ENCODE data around the gene RTP2. TPM values are rescaled to one million over a fixed set of nuclear protein-coding genes. Genes with fewer than 3 reads are reported as not detected.
A peak's percentile ranks its signal among the peaks of the same experiment; 100 is the strongest.

The RTP2 gene, protein sequence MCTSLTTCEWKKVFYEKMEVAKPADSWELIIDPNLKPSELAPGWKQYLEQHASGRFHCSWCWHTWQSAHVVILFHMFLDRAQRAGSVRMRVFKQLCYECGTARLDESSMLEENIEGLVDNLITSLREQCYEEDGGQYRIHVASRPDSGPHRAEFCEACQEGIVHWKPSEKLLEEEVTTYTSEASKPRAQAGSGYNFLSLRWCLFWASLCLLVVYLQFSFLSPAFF
- total RNA-seq (2022) (not detected in 2 replicates), Bru-seq, nascent RNA (not detected), BruChase-seq, experiment 1, labeled RNA remaining after a 6-hour chase (not detected), BruChase-seq, experiment 2, labeled RNA remaining after a 2-hour chase (not detected)
- long read RNA-seq: 0 reads

DNA sequence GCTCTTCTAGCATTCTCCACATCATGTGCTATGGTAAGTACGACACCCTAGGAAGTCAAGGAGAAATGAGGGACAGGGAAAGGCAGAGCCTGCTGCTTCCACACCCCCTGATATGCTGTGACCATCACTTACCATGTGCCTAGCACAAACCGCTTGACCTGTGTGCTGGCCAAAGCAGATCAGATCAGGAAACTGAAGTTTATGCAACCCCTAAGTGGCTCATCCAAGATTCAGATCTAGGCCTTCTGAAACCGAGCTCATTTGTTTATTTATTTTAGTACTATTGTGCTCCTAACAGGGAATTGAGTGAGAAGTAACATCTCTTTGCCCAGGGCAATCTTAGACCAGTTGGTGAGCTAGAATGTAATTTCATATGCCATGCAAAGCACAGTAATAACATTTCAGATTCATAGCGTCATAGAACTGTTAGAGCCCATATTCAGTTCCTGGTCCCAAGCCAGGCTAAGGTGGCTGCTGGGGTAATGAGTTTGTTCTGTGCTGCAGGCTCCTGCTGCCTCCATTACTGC, at the start of gene RTP2:
TSS of gene RTP2 (minus strand) at position 51 of the 527 bp plus-strand sequence. CDS start 429 bp downstream, outside the sequence.
- Mint-ChIP-seq H3K27me3 (ENCODE audit: insufficient read depth, unreplicated experiment) (peaks cover 8% of the 10 kb centered on the region), H3K9me3 (ENCODE audit: unreplicated experiment) (no peaks in the 10 kb centered on the region), H3K36me3 (ENCODE audit: insufficient read depth, unreplicated experiment) (no peaks in the 10 kb centered on the region), H3K4me1 (ENCODE audit: insufficient read depth, unreplicated experiment) (no peaks in the 10 kb centered on the region), H3K4me3 (ENCODE audit: unreplicated experiment) (no peak within 1 kb of the TSS), H3K27ac (ENCODE audit: low read depth, unreplicated experiment) (no peak within 1 kb of the TSS)
- CTCF ChIA-PET: interaction anchor here (0.6 to 6.6 kb wide), 11 partner anchors 10 to 506 kb away, joined by 3 to 49 read pairs (median 5); no protein-coding TSS in a partner anchor
- POLR2A ChIA-PET: interaction anchor here (0.7 to 1.4 kb wide), 2 partner anchors 16 to 474 kb away, joined by 3 to 6 read pairs; no protein-coding TSS in a partner anchor
- DNase-seq (ENCODE audit: unreplicated experiment): no peak
- intact Hi-C loops (cut with micrococcal nuclease): no loop called here
- TF ChIP-seq, protein P1, sequence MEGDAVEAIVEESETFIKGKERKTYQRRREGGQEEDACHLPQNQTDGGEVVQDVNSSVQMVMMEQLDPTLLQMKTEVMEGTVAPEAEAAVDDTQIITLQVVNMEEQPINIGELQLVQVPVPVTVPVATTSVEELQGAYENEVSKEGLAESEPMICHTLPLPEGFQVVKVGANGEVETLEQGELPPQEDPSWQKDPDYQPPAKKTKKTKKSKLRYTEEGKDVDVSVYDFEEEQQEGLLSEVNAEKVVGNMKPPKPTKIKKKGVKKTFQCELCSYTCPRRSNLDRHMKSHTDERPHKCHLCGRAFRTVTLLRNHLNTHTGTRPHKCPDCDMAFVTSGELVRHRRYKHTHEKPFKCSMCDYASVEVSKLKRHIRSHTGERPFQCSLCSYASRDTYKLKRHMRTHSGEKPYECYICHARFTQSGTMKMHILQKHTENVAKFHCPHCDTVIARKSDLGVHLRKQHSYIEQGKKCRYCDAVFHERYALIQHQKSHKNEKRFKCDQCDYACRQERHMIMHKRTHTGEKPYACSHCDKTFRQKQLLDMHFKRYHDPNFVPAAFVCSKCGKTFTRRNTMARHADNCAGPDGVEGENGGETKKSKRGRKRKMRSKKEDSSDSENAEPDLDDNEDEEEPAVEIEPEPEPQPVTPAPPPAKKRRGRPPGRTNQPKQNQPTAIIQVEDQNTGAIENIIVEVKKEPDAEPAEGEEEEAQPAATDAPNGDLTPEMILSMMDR (IDR thresholded peaks at IDR 0.05; ENCODE audit: unreplicated experiment): no peak
- BruUV-seq (replicated peaks): no TSS peak

DNA sequence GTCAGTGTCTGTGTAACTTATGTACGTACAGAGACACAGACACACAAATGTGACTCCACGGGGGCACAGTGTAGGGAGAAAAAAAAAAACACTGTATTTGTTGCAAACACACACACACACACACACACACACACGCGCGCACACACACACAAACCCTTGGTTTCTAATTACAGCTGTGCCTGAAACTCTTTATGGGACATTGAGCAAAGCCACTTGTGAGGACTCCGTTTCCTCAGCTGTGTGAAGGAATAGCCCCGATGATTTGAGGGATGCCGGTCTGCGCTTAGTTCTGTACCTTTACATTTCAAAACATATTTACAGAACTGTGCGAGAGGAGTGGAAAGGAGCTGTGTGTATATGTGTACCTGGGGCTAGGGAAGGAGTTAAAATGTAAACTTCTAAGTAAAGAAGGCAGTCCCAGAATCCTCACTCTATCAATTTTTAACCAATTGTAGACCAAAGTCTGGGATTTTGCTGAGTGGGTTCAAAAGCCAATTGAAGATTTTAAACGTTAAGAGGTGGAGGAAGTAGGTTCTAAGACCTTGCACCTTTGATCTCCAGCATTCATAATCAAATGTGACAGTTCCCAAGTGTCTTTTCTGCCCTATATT, 48.3 kb upstream of the RTP2 start:
- Mint-ChIP-seq H3K27me3 (ENCODE audit: insufficient read depth, unreplicated experiment) (no peaks in the 10 kb centered on the region), H3K4me1 (ENCODE audit: insufficient read depth, unreplicated experiment) (peaks cover 9% of the 10 kb centered on the region), H3K36me3 (ENCODE audit: insufficient read depth, unreplicated experiment) (peaks cover 8% of the 10 kb centered on the region), H3K27ac (ENCODE audit: low read depth, unreplicated experiment) (no peak overlapping the region), H3K9me3 (ENCODE audit: unreplicated experiment) (no peaks in the 10 kb centered on the region), H3K4me3 (ENCODE audit: unreplicated experiment) (peak overlapping the region; percentile 23)
- ChIA-PET CTCF (interaction anchor here (0.6 to 6.1 kb wide), 6 partner anchors 10 to 1204 kb away, joined by 3 to 71 read pairs (median 8); no protein-coding TSS in a partner anchor), POLR2A (interaction anchor here (0.7 to 9.2 kb wide), 8 partner anchors 13 to 1202 kb away, joined by 3 to 252 read pairs (median 24); partner anchors contain the start of gene LPP)
- BruUV-seq (replicated peaks): no TSS peak
- intact Hi-C loops (cut with micrococcal nuclease): no loop called here
- DNase-seq (ENCODE audit: unreplicated experiment): no peak
- TF ChIP-seq, protein P1 (IDR thresholded peaks at IDR 0.05; ENCODE audit: unreplicated experiment): no peak

DNA sequence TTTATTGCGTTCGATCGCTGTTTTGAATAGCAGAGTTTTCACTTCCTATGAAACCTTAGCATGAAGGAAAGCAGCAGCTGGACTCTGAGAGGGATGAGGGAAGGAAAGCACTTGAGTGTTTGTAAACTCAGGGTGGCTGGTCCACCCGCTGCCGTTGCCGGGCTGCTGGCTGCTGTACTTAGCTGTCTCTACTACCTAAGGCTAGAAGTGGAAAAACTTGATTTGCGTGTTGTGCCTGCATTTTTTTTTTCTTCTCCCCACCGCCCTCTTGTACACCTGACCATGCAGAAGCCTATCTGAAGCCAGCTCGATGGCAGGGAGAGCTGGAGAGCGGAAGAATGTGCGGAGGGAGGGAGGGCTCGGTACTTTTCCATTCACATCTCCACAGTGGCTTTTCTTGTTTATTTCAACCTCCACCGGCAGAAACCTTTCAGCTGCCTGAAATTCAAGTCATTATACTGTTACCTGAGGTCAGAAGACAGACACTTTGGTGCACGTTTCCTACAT, 47.7 kb upstream of the RTP2 start:
- Mint-ChIP-seq H3K9me3 (ENCODE audit: unreplicated experiment) (no peaks in the 10 kb centered on the region), H3K36me3 (ENCODE audit: insufficient read depth, unreplicated experiment) (peaks cover 14% of the 10 kb centered on the region), H3K4me1 (ENCODE audit: insufficient read depth, unreplicated experiment) (peaks cover 9% of the 10 kb centered on the region), H3K4me3 (ENCODE audit: unreplicated experiment) (peak overlapping the region; percentile 23), H3K27ac (ENCODE audit: low read depth, unreplicated experiment) (no peak overlapping the region), H3K27me3 (ENCODE audit: insufficient read depth, unreplicated experiment) (no peaks in the 10 kb centered on the region)
- DNase-seq (ENCODE audit: unreplicated experiment): no peak
- no TSS peak for BruUV-seq (replicated peaks)
- TF ChIP-seq, protein P1 (IDR thresholded peaks at IDR 0.05; ENCODE audit: unreplicated experiment): no peak
- CTCF ChIA-PET: interaction anchor here (0.5 to 6.1 kb wide), 12 partner anchors 9 to 1486 kb away, joined by 3 to 71 read pairs (median 4); no protein-coding TSS in a partner anchor
- POLR2A ChIA-PET: interaction anchor here (0.9 to 9.2 kb wide), 9 partner anchors 12 to 1202 kb away, joined by 3 to 252 read pairs (median 8); partner anchors contain the start of gene LPP
- intact Hi-C loops (cut with micrococcal nuclease): no loop called here
